Measurements from ENCODE around the gene SRRM4.
"Not testable (repeated sequence)": the region's sequence is repeated elsewhere in the genome, so short reads cannot be mapped to it uniquely, and the experiment has no call there.

Gene SRRM4

GRCh38 chr12:119102714-119103113 lies 121.4 kb downstream of the SRRM4 start:
- H3K36me3 Mint-ChIP-seq (ENCODE audit: low read depth), result no peaks in the 10 kb centered on the region
- H3K27me3 Mint-ChIP-seq (ENCODE audit: low read depth, poor library complexity), result peaks cover 3% of the 10 kb centered on the region
- H3K9me3 Mint-ChIP-seq, result peaks cover 23% of the 10 kb centered on the region
- H3K4me1 Mint-ChIP-seq, result no peaks in the 10 kb centered on the region
- DNase-seq, result no peak
- H3K27ac Mint-ChIP-seq, result no peak overlapping the region
- no peak for TF ChIP-seq CTCF (IDR thresholded peaks at IDR 0.05)
- no peak overlapping the region for H3K4me3 Mint-ChIP-seq

GRCh38 chr12:119104969-119105368 lies 123.6 kb downstream of the SRRM4 start:
- H3K4me3 Mint-ChIP-seq; H3K27ac Mint-ChIP-seq; H3K36me3 Mint-ChIP-seq (ENCODE audit: low read depth); DNase-seq; H3K27me3 Mint-ChIP-seq (ENCODE audit: low read depth, poor library complexity); H3K4me1 Mint-ChIP-seq: not testable (repeated sequence)
- peaks cover 24% of the 10 kb centered on the region for H3K9me3 Mint-ChIP-seq

- H3K36me3 Mint-ChIP-seq (ENCODE audit: low read depth), result no peaks in the 10 kb centered on the region
- H3K27me3 Mint-ChIP-seq (ENCODE audit: low read depth, poor library complexity), result peaks cover 6% of the 10 kb centered on the region
- H3K4me1 Mint-ChIP-seq, result no peaks in the 10 kb centered on the region
- DNase-seq, result no peak
- no peak overlapping the region for H3K4me3 Mint-ChIP-seq
- no peak overlapping the region for H3K27ac Mint-ChIP-seq
- H3K9me3 Mint-ChIP-seq, result peaks cover 14% of the 10 kb centered on the region
- no peak for TF ChIP-seq CTCF (IDR thresholded peaks at IDR 0.05)
Measured at GRCh38 chr12:119113496-119113986, 132.2 kb downstream of the SRRM4 start.

- Mint-ChIP-seq H3K27ac (no peak overlapping the region), H3K36me3 (ENCODE audit: low read depth) (no peaks in the 10 kb centered on the region), H3K27me3 (ENCODE audit: low read depth, poor library complexity) (peaks cover 9% of the 10 kb centered on the region), H3K9me3 (peaks cover 10% of the 10 kb centered on the region), H3K4me3 (no peak overlapping the region), H3K4me1 (no peaks in the 10 kb centered on the region)
- no peak for TF ChIP-seq CTCF (IDR thresholded peaks at IDR 0.05)
- no peak for DNase-seq
Measured at GRCh38 chr12:119114294-119114693, 133.0 kb downstream of the SRRM4 start.

- H3K9me3 Mint-ChIP-seq, result peaks cover 6% of the 10 kb centered on the region
- peak; percentile 70 for DNase-seq
- no peaks in the 10 kb centered on the region for H3K36me3 Mint-ChIP-seq (ENCODE audit: low read depth)
- H3K4me3 Mint-ChIP-seq, result no peak overlapping the region
- no peaks in the 10 kb centered on the region for H3K4me1 Mint-ChIP-seq
- TF ChIP-seq CTCF (IDR thresholded peaks at IDR 0.05), result peak; percentile 90
- no peak overlapping the region for H3K27ac Mint-ChIP-seq
- peaks cover 9% of the 10 kb centered on the region for H3K27me3 Mint-ChIP-seq (ENCODE audit: low read depth, poor library complexity)
Measured at GRCh38 chr12:119115296-119115905, 134.1 kb downstream of the SRRM4 start.

GRCh38 chr12:119117936-119118335 lies 136.6 kb downstream of the SRRM4 start:
- Mint-ChIP-seq H3K36me3 (ENCODE audit: low read depth) (no peaks in the 10 kb centered on the region), H3K27ac (no peak overlapping the region), H3K4me1 (no peaks in the 10 kb centered on the region), H3K27me3 (ENCODE audit: low read depth, poor library complexity) (peaks cover 9% of the 10 kb centered on the region), H3K4me3 (no peak overlapping the region), H3K9me3 (no peaks in the 10 kb centered on the region)
- TF ChIP-seq CTCF (IDR thresholded peaks at IDR 0.05), result no peak
- DNase-seq, result no peak
